ENCODE measurements around the gene ROR1.

The ROR1 gene

DNA sequence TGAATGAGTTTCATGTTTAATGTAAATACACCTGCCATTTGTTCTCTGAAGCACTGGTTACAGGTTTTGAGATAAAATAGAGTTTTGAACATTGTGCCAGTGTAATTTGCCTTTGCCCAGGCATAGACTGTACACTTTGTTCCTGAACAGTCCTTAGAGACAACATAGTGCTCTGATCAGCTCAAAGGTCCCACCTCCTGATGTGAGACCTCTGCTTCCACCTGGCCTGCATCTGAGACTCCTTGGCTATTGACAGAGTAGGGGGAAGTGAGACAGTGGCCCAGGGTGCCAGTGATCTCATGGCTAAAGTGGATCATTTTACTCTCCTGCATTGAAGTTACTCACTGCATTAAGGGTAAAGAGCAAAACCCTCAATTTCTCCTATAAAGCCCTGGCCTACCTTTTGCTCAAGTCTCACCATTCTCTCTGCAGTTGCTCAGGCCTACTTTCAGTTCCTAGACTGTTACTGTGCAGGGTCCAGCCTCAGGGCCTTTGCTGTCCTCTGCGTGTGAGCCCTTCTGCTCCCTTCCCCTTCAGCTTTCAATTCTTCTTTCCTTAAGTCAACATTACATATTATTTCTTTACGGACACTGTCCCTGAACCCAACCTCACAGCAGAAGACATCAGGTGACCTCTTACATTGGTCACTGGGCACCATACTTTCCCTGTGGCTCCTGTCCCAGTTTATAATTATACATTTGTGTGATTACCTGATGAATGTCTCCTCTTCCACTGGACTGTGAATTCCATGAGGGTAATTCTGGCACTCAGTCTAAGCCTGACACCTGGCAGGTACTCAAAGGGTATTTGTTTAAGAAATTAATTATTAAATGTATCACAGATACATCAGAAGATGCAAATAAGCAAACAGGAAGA is 142.9 kb downstream of the ROR1 start:
- ATAC-seq = no peak
- TF ChIP-seq CSRNP3 (CRISPR knock-in tag; IDR thresholded peaks at IDR 0.05) (no peak), ESRRG (CRISPR knock-in tag; IDR thresholded peaks at IDR 0.05) (no peak), PPARA (CRISPR knock-in tag; IDR thresholded peaks at IDR 0.05; ENCODE audit: borderline replicate concordance) (no peak), ZNF70 (CRISPR knock-in tag; IDR thresholded peaks at IDR 0.05) (no peak), ZC3H10 (CRISPR knock-in tag; IDR thresholded peaks at IDR 0.05) (no peak), ZFP30 (CRISPR knock-in tag; IDR thresholded peaks at IDR 0.05) (no peak), ARNTL (CRISPR knock-in tag; IDR thresholded peaks at IDR 0.05; ENCODE audit: borderline replicate concordance, low read depth) (no peak), ZNF8 (CRISPR knock-in tag; IDR thresholded peaks at IDR 0.05) (no peak), BACH2 (CRISPR knock-in tag; IDR thresholded peaks at IDR 0.05; ENCODE audit: borderline replicate concordance) (no peak), CSDC2 (CRISPR knock-in tag; IDR thresholded peaks at IDR 0.05) (no peak), PATZ1 (CRISPR knock-in tag; IDR thresholded peaks at IDR 0.05; ENCODE audit: borderline replicate concordance) (no peak), GLIS3 (CRISPR knock-in tag; IDR thresholded peaks at IDR 0.05) (no peak), RARB (CRISPR knock-in tag; IDR thresholded peaks at IDR 0.05) (no peak), TSHZ2 (CRISPR knock-in tag; IDR thresholded peaks at IDR 0.05) (no peak), TOX (CRISPR knock-in tag; IDR thresholded peaks at IDR 0.05; ENCODE audit: borderline replicate concordance) (no peak), TCF4 (CRISPR knock-in tag; IDR thresholded peaks at IDR 0.05; ENCODE audit: borderline replicate concordance) (no peak), ZFP3 (CRISPR knock-in tag; IDR thresholded peaks at IDR 0.05) (no peak), OSR1 (CRISPR knock-in tag; IDR thresholded peaks at IDR 0.05) (no peak), SNAI2 (CRISPR knock-in tag; IDR thresholded peaks at IDR 0.05) (no peak)
- TF ChIP-seq, protein P1, sequence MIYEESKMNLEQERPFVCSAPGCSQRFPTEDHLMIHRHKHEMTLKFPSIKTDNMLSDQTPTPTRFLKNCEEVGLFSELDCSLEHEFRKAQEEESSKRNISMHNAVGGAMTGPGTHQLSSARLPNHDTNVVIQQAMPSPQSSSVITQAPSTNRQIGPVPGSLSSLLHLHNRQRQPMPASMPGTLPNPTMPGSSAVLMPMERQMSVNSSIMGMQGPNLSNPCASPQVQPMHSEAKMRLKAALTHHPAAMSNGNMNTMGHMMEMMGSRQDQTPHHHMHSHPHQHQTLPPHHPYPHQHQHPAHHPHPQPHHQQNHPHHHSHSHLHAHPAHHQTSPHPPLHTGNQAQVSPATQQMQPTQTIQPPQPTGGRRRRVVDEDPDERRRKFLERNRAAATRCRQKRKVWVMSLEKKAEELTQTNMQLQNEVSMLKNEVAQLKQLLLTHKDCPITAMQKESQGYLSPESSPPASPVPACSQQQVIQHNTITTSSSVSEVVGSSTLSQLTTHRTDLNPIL (CRISPR knock-in tag; IDR thresholded peaks at IDR 0.05; ENCODE audit: low read depth) = no peak

GRCh38 chr1:63917571-63918417 is 144.0 kb downstream of the ROR1 start:
- ATAC-seq = no peak

GRCh38 chr1:63918418-63918945 is 144.7 kb downstream of the ROR1 start:
- no peak for ATAC-seq
- TF ChIP-seq ZNF8 (CRISPR knock-in tag; IDR thresholded peaks at IDR 0.05) (no peak), TOX (CRISPR knock-in tag; IDR thresholded peaks at IDR 0.05; ENCODE audit: borderline replicate concordance) (no peak), ISL1 (CRISPR knock-in tag; IDR thresholded peaks at IDR 0.05) (no peak), PPARA (CRISPR knock-in tag; IDR thresholded peaks at IDR 0.05; ENCODE audit: borderline replicate concordance) (no peak), ZNF70 (CRISPR knock-in tag; IDR thresholded peaks at IDR 0.05) (no peak)
- TF ChIP-seq, protein P1 (CRISPR knock-in tag; IDR thresholded peaks at IDR 0.05; ENCODE audit: low read depth) = no peak

More at GRCh38 chr1:63917571-63918417, 144.0 kb downstream of the ROR1 start:
- TF ChIP-seq RARB (CRISPR knock-in tag; IDR thresholded peaks at IDR 0.05) = no peak
- TF ChIP-seq SNAI2 (CRISPR knock-in tag; IDR thresholded peaks at IDR 0.05) = no peak
- TF ChIP-seq ZFP30 (CRISPR knock-in tag; IDR thresholded peaks at IDR 0.05) = no peak
- no peak for TF ChIP-seq TOX (CRISPR knock-in tag; IDR thresholded peaks at IDR 0.05; ENCODE audit: borderline replicate concordance)

Measured in SK-N-SH treated with all-trans-retinoic acid at 6 μM for 48 hours (cell line).